DND-41 (cell line): ENCODE results near the gene METRN.

Source experiments
- ATAC-seq: fragments of 200-7000 bp; cut with Tn5 transposase; 3 replicates; pipeline ENCODE4 v1.9.1; 2021; ENCODE audit warnings: low read depth; ENCODE audit not compliant: insufficient read depth
- DNase-seq: peaks from one replicate; pipeline ENCODE4 v3.0.0-alpha.2; 2020
- H2AFZ ChIP-seq: 2 replicates; pipeline ENCODE4 v1.6.0; 2012; ENCODE audit warnings: low read depth, low read length
- H3K27ac ChIP-seq: 2 replicates; pipeline ENCODE4 v1.5.1; 2012; ENCODE audit warnings: low read length, inconsistent platforms
- H3K27me3 ChIP-seq: fragments of 200-600 bp; sonication (generic); 2 replicates; pipeline ENCODE4 v1.6.0; 2012; ENCODE audit warnings: low read length, mild to moderate bottlenecking, inconsistent platforms; ENCODE audit not compliant: insufficient read depth, poor library complexity
- H3K36me3 ChIP-seq: 2 replicates; pipeline ENCODE4 v1.5.1; 2012; ENCODE audit warnings: low read length, inconsistent platforms; ENCODE audit not compliant: insufficient read depth
- H3K4me1 ChIP-seq: 2 replicates; pipeline ENCODE4 v1.5.1; 2012; ENCODE audit warnings: mild to moderate bottlenecking, low read length; ENCODE audit not compliant: insufficient read depth
- H3K4me2 ChIP-seq: 2 replicates; pipeline ENCODE4 v1.6.0; 2012; ENCODE audit warnings: mild to moderate bottlenecking, moderate library complexity, low read length, inconsistent platforms; ENCODE audit not compliant: insufficient read depth
- H3K4me3 ChIP-seq, 2 experiments: fragments of 200-600 bp in 1 of 2; shearing (Covaris generic) in 1 of 2; 2 replicates each; pipeline ENCODE4 v1.5.1; 2012 to 2016; ENCODE audit warnings: inconsistent platforms in 2 of 2, low read length in 2 of 2, mild to moderate bottlenecking in 2 of 2, low read depth in 1 of 2, moderate library complexity in 1 of 2
- H3K79me2 ChIP-seq: 2 replicates; pipeline ENCODE4 v1.6.0; 2012; ENCODE audit warnings: low read length, inconsistent platforms; ENCODE audit not compliant: insufficient read depth
- H3K9ac ChIP-seq: 2 replicates; pipeline ENCODE4 v1.6.0; 2012; ENCODE audit warnings: low read depth, mild to moderate bottlenecking, inconsistent platforms, low read length, moderate library complexity
- H3K9me3 ChIP-seq: 2 replicates; pipeline ENCODE4 v1.5.1; 2012; ENCODE audit warnings: low read length, moderate library complexity, mild to moderate bottlenecking, inconsistent platforms; ENCODE audit not compliant: insufficient read depth, severe bottlenecking
- H4K20me1 ChIP-seq: 2 replicates; pipeline ENCODE4 v1.6.0; 2012; ENCODE audit warnings: low read length; ENCODE audit not compliant: insufficient read depth
- CTCF ChIP-seq: IDR thresholded peaks from 2 replicates; pipeline ENCODE4 v1.5.1; 2012; ENCODE audit warnings: borderline replicate concordance, low read length, moderate library complexity, mild to moderate bottlenecking; ENCODE audit not compliant: poor library complexity, severe bottlenecking; ENCODE audit errors: extremely low read depth
- EZH2 ChIP-seq: IDR thresholded peaks from 3 replicates; pipeline ENCODE4 v1.6.1; 2012; ENCODE audit warnings: borderline replicate concordance, low read depth, mild to moderate bottlenecking, moderate library complexity, low read length, inconsistent platforms; ENCODE audit not compliant: severe bottlenecking

Gene METRN

GRCh38 chr16:726438-727290 lies 11.7 kb downstream of the METRN start, which contains the start of the genes CCDC78 and HAGHL:
TSS of gene CCDC78 (minus strand) at chr16:726443. CDS start at chr16:726367, 76 bp downstream.
TSS of gene HAGHL (plus strand) at chr16:727106. CDS start at chr16:727510, 404 bp downstream.
- DNase-seq (peak; percentile 72), ATAC-seq (peak; percentile 56)
- Histone ChIP-seq H3K4me1 (peaks cover 20% of the 10 kb centered on the region), H3K27ac (peak within 1 kb of the TSS; percentile 45; the same call in 1 of the 2 replicates), H3K4me3 (peak within 1 kb of the TSS; percentile 27 to 72; a peak in 3 of 4 replicates), H3K9me3 (no peaks in the 10 kb centered on the region), H3K27me3 (no peaks in the 10 kb centered on the region), H3K36me3 (peaks cover 13% of the 10 kb centered on the region), H3K4me2 (peak within 1 kb of the TSS; percentile 93), H3K9ac (peak within 1 kb of the TSS; percentile 65), H2AFZ (peak within 1 kb of the TSS; percentile 66), H4K20me1 (peaks cover 31% of the 10 kb centered on the region), H3K79me2 (no peaks in the 10 kb centered on the region)
- TF ChIP-seq EZH2 (no peak), CTCF (no peak)

DNA sequence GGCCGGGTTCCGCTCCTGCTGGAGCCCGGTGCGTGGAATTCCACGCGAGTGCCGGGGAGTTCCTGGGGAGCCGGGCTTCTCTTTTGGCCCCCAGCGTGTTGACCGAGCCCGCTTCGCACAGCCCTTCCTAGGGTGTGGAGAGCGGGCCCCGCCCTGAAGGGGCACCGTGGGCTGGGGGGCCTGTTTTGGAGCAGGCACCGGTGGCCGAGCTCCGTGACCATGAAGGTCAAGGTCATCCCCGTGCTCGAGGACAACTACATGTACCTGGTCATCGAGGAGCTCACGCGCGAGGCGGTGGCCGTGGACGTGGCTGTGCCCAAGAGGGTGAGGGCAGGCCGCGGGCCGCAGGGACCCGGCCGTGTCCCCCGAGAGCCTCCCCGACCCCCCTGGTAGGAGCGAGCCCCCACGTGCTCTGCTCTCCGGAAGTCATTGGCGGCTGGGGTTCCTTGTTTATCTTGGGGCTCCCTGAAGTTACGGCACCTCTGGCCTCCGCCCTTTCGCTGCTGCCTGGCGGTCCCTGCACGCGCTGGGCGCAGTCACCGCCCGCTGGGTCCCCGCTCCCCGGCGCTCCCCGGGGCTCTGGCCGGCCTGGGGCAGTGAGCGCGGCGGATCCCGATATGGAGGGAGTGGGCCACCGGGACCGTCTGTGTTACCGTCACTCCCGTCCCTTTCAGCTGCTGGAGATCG lies 12.5 kb downstream of the METRN start:
- H3K27me3 ChIP-seq: no peaks in the 10 kb centered on the region
- H3K4me1 ChIP-seq: peaks cover 14% of the 10 kb centered on the region
- H3K27ac ChIP-seq: peak overlapping the region; percentile 45; the same call in 1 of the 2 replicates
- H3K4me3 ChIP-seq: peak overlapping the region; percentile 27 to 72; a peak in 3 of 4 replicates
- H3K4me2 ChIP-seq: peak overlapping the region; percentile 93
- no peaks in the 10 kb centered on the region for H3K79me2 ChIP-seq
- ATAC-seq (no peak), DNase-seq (no peak)
- TF ChIP-seq EZH2: no peak
- TF ChIP-seq CTCF: no peak
- peak overlapping the region; percentile 65 for H3K9ac ChIP-seq
- H3K9me3 ChIP-seq: no peaks in the 10 kb centered on the region
- peaks cover 20% of the 10 kb centered on the region for H3K36me3 ChIP-seq
- H4K20me1 ChIP-seq: peaks cover 24% of the 10 kb centered on the region
- peak overlapping the region; percentile 66 for H2AFZ ChIP-seq

DNA sequence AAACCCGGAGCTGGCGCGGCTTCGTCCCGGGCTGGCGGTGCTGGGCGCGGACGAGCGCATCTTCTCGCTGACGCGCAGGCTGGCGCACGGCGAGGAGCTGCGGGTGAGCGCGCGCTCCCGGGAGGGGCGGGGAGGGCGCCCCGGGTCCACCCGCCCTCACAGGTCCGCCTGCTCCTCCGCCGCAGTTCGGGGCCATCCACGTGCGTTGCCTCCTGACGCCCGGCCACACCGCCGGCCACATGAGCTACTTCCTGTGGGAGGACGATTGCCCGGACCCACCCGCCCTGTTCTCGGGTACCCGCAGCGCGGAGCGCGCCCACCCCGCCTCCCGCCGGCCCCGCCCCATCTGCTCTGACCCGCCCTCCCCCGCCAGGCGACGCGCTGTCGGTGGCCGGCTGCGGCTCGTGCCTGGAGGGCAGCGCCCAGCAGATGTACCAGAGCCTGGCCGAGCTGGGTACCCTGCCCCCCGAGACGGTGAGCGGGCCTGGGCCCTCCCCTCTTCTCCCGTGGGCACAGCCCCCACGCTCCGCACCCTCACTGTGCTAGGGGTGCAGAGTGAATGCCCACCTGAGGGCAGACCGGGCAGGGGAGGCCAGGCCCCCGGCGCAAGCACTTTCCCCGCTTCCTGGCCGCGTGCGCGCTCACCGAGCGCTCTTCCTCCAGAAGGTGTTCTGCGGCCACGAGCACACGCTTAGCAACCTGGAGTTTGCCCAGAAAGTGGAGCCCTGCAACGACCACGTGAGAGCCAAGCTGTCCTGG lies 13.4 kb downstream of the METRN start:
- H4K20me1 ChIP-seq: peaks cover 27% of the 10 kb centered on the region
- H2AFZ ChIP-seq: no peak overlapping the region
- H3K27me3 ChIP-seq: no peaks in the 10 kb centered on the region
- no peaks in the 10 kb centered on the region for H3K79me2 ChIP-seq
- DNase-seq (no peak), ATAC-seq (no peak)
- peak overlapping the region; percentile 93; the same call in 1 of the 2 replicates for H3K4me2 ChIP-seq
- H3K27ac ChIP-seq: no peak overlapping the region
- peaks cover 29% of the 10 kb centered on the region for H3K36me3 ChIP-seq
- H3K9me3 ChIP-seq: no peaks in the 10 kb centered on the region
- no peak overlapping the region for H3K4me3 ChIP-seq
- no peak overlapping the region for H3K9ac ChIP-seq
- H3K4me1 ChIP-seq: peaks cover 14% of the 10 kb centered on the region
- TF ChIP-seq EZH2 (no peak), CTCF (no peak)
